HCT116 (cell line): ENCODE measurements around the gene TNPO1.

Experiments used
- EZH2 ChIP-seq: fragments of 200-600 bp; sonication (generic); IDR thresholded peaks from 2 replicates; pipeline ENCODE4 v1.6.1; 2017; ENCODE audit warnings: antibody characterized with exemption, mixed run types
- EZH2phosphoT487 ChIP-seq: fragments of 200-600 bp; IDR thresholded peaks from 2 replicates; pipeline ENCODE4 v1.6.1; 2018; ENCODE audit warnings: antibody characterized with exemption, borderline replicate concordance
- POLR2A ChIP-seq: IDR thresholded peaks from 2 replicates; pipeline ENCODE4 v1.7.0; 2011; ENCODE audit warnings: borderline replicate concordance; ENCODE audit not compliant: insufficient read depth, insufficient read length; ENCODE audit errors: extremely low read depth
- POLR2AphosphoS5 ChIP-seq: IDR thresholded peaks from 2 replicates; pipeline ENCODE4 v1.6.1; 2011; ENCODE audit warnings: mild to moderate bottlenecking, low read depth, low read length, moderate library complexity
- YY1 ChIP-seq: IDR thresholded peaks from 2 replicates; pipeline ENCODE4 v1.6.1; 2011; ENCODE audit warnings: low read length, low read depth, moderate library complexity, mild to moderate bottlenecking; ENCODE audit not compliant: insufficient replicate concordance; ENCODE audit errors: extremely low read depth
- ZFX ChIP-seq: fragments of 450-650 bp; IDR thresholded peaks from 2 replicates; pipeline ENCODE4 v1.6.1; 2017
- ZNF274 ChIP-seq: fragments of 200-500 bp; sonication (Bioruptor generic); IDR thresholded peaks from 2 replicates; pipeline ENCODE4 v1.6.1; 2014; ENCODE audit warnings: mild to moderate bottlenecking, low read depth, low read length, inconsistent platforms
- TF ChIP-seq, protein P1 (sequence below), 3 experiments: fragments of 200-600 bp in 1 of 3; sonication (generic) in 1 of 3; IDR thresholded peaks in 2 of 3; conservative IDR thresholded peaks in 1 of 3; 2 replicates each; pipeline ENCODE4 v1.5.1; 2012 to 2017; ENCODE audit warnings: low read depth in 2 of 3, low read length in 2 of 3, antibody characterized with exemption in 1 of 3, borderline replicate concordance in 1 of 3, control low read depth in 1 of 3, mild to moderate bottlenecking in 1 of 3, mixed read lengths in 1 of 3, mixed run types in 1 of 3, moderate library complexity in 1 of 3; ENCODE audit not compliant: insufficient read depth in 1 of 3
- TF ChIP-seq, protein P2 (sequence below): IDR thresholded peaks from 2 replicates; pipeline ENCODE4 v1.6.1; 2012

DNA sequence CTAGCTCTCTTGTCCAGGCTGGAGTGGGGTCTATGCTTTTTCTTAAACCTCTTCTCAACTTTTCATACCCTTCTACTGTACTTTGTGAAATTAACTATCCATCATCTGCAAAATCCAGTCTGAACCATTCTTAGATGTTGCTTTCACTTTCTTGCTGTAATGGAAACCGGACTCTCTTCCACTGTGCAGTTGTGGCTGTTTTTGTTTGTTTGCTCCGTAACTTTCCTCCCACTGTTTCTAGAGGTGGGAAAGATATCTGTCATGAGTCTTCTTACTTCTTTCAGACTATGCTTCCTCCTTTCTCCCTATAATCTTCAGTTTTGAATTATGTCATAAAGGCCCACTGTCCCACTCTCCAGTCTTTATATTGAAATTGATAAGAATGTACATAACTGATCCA, 6.5 kb downstream of the TNPO1 start:
- TF ChIP-seq, protein P1, sequence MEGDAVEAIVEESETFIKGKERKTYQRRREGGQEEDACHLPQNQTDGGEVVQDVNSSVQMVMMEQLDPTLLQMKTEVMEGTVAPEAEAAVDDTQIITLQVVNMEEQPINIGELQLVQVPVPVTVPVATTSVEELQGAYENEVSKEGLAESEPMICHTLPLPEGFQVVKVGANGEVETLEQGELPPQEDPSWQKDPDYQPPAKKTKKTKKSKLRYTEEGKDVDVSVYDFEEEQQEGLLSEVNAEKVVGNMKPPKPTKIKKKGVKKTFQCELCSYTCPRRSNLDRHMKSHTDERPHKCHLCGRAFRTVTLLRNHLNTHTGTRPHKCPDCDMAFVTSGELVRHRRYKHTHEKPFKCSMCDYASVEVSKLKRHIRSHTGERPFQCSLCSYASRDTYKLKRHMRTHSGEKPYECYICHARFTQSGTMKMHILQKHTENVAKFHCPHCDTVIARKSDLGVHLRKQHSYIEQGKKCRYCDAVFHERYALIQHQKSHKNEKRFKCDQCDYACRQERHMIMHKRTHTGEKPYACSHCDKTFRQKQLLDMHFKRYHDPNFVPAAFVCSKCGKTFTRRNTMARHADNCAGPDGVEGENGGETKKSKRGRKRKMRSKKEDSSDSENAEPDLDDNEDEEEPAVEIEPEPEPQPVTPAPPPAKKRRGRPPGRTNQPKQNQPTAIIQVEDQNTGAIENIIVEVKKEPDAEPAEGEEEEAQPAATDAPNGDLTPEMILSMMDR (IDR thresholded peaks at IDR 0.05 in 2 of 3, conservative IDR thresholded peaks at IDR 0.05 in 1 of 3; ENCODE audit: borderline replicate concordance in 1 of 3, insufficient read depth in 1 of 3, low read depth in 2 of 3, low read length in 2 of 3), result no peak
- TF ChIP-seq YY1 (no peak), ZNF274 (no peak), POLR2AphosphoS5 (no peak), EZH2 (no peak), POLR2A (no peak), ZFX (no peak), EZH2phosphoT487 (no peak)
- TF ChIP-seq, protein P2, sequence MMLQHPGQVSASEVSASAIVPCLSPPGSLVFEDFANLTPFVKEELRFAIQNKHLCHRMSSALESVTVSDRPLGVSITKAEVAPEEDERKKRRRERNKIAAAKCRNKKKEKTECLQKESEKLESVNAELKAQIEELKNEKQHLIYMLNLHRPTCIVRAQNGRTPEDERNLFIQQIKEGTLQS, result no peak
